Stimulated activated naive B cell treated with anti-CD40 and anti-IgM and Interleukin-4, amounts not matched to agents 10 μg/mL and 1 μg/mL and 100 μg/mL, for 72 hours (primary cell): ENCODE data around the gene GVQW3.
A peak's percentile ranks its signal among the peaks of the same experiment; 100 is the strongest.

Experiments
- ATAC-seq, 2 donors: fragments of 150-1000 bp; cut with Tn5 transposase; replicated peaks; 2 replicates each; pipeline ENCODE4 v1.10.0; 2021; ENCODE audit warnings: moderate library complexity in 1 of 2
- DNase-seq: peaks from one replicate; pipeline ENCODE4 v3.0.0; 2021
- H3K27ac Mint-ChIP-seq: one replicate; pipeline ENCODE4 v1.8.0; 2022; ENCODE audit warnings: mild to moderate bottlenecking, mixed read lengths
- H3K27me3 Mint-ChIP-seq, 2 donors: one replicate each; pipeline ENCODE4 v1.8.0; 2022; ENCODE audit warnings: mixed read lengths in 2 of 2
- H3K36me3 Mint-ChIP-seq, 2 donors: one replicate each; pipeline ENCODE4 v1.8.0; 2022; ENCODE audit warnings: mixed read lengths in 2 of 2, mild to moderate bottlenecking in 1 of 2
- H3K4me1 Mint-ChIP-seq, 2 donors: one replicate each; pipeline ENCODE4 v1.8.0; 2022; ENCODE audit warnings: mixed read lengths in 2 of 2, mild to moderate bottlenecking in 1 of 2
- H3K4me3 Mint-ChIP-seq, 2 donors: one replicate each; pipeline ENCODE4 v1.8.0; 2022; ENCODE audit warnings: mild to moderate bottlenecking in 2 of 2, mixed read lengths in 2 of 2, moderate library complexity in 1 of 2
- H3K9me3 Mint-ChIP-seq, 2 donors: one replicate each; pipeline ENCODE4 v1.8.0; 2022; ENCODE audit warnings: mixed read lengths in 2 of 2, mild to moderate bottlenecking in 1 of 2

GVQW3 gene

GRCh38 chr11:76444384-76445120, 63.4 kb downstream of the GVQW3 start, which contains the start of gene EMSY:
TSS of gene EMSY (plus strand) at chr11:76445018. CDS start at chr11:76446939, 1,921 bp downstream.
- Mint-ChIP-seq H3K36me3 (peaks cover 9 to 19% of the 10 kb centered on the region in 2 donors), H3K27me3 (no peaks in the 10 kb centered on the region), H3K27ac (peak within 1 kb of the TSS; percentile 97), H3K9me3 (no peaks in the 10 kb centered on the region), H3K4me3 (peak within 1 kb of the TSS; percentile 95 to 99), H3K4me1 (peaks cover 9 to 36% of the 10 kb centered on the region in 2 donors)
- DNase-seq: peak; percentile 93
- ATAC-seq: peak; percentile 94 to 96

GRCh38 chr11:76445121-76446084, 64.3 kb downstream of the GVQW3 start:
- peaks cover 9 to 36% of the 10 kb centered on the region in 2 donors for H3K4me1 Mint-ChIP-seq
- H3K4me3 Mint-ChIP-seq: peak overlapping the region; percentile 95 to 99
- H3K27me3 Mint-ChIP-seq: no peaks in the 10 kb centered on the region
- H3K27ac Mint-ChIP-seq: peak overlapping the region; percentile 97
- ATAC-seq (peak; percentile 14 to 24), DNase-seq (peak; percentile 35)
- peaks cover 16 to 26% of the 10 kb centered on the region in 2 donors for H3K36me3 Mint-ChIP-seq
- H3K9me3 Mint-ChIP-seq: no peaks in the 10 kb centered on the region

GRCh38 chr11:76448506-76448905, 67.4 kb downstream of the GVQW3 start:
- DNase-seq: no peak
- no peak overlapping the region for H3K4me3 Mint-ChIP-seq
- peaks cover 23 to 32% of the 10 kb centered on the region in 2 donors for H3K36me3 Mint-ChIP-seq
- H3K27ac Mint-ChIP-seq: no peak overlapping the region
- peaks cover 4 to 19% of the 10 kb centered on the region in 2 donors for H3K4me1 Mint-ChIP-seq
- H3K27me3 Mint-ChIP-seq: no peaks in the 10 kb centered on the region
- ATAC-seq: no peak
- no peaks in the 10 kb centered on the region for H3K9me3 Mint-ChIP-seq

GRCh38 chr11:76453248-76453647, 72.1 kb downstream of the GVQW3 start:
- no peak overlapping the region for H3K4me3 Mint-ChIP-seq
- H3K9me3 Mint-ChIP-seq: no peaks in the 10 kb centered on the region
- DNase-seq: no peak
- no peak for ATAC-seq
- H3K36me3 Mint-ChIP-seq: peaks cover 22 to 30% of the 10 kb centered on the region in 2 donors
- no peaks in the 10 kb centered on the region for H3K4me1 Mint-ChIP-seq
- H3K27ac Mint-ChIP-seq: no peak overlapping the region
- H3K27me3 Mint-ChIP-seq: no peaks in the 10 kb centered on the region

GRCh38 chr11:76455331-76455730, 74.2 kb downstream of the GVQW3 start:
- no peak for DNase-seq
- Mint-ChIP-seq H3K4me3 (no peak overlapping the region), H3K9me3 (no peaks in the 10 kb centered on the region), H3K27ac (no peak overlapping the region), H3K27me3 (no peaks in the 10 kb centered on the region), H3K36me3 (peaks cover 17 to 28% of the 10 kb centered on the region in 2 donors), H3K4me1 (no peaks in the 10 kb centered on the region)
- no peak for ATAC-seq

- peaks cover 18 to 29% of the 10 kb centered on the region in 2 donors for H3K36me3 Mint-ChIP-seq
- no peak for DNase-seq
- no peak overlapping the region for H3K27ac Mint-ChIP-seq
- H3K9me3 Mint-ChIP-seq: no peaks in the 10 kb centered on the region
- peaks cover 0 to 4% of the 10 kb centered on the region in 2 donors for H3K4me1 Mint-ChIP-seq
- no peak for ATAC-seq
- H3K27me3 Mint-ChIP-seq: no peaks in the 10 kb centered on the region
- H3K4me3 Mint-ChIP-seq: no peak overlapping the region
These were observed 74.8 kb downstream of the GVQW3 start for GRCh38 chr11:76455931-76456330.

GRCh38 chr11:76456571-76456970, 75.4 kb downstream of the GVQW3 start:
- DNase-seq (no peak), ATAC-seq (no peak)
- H3K4me3 Mint-ChIP-seq: no peak overlapping the region
- peaks cover 16 to 26% of the 10 kb centered on the region in 2 donors for H3K36me3 Mint-ChIP-seq
- no peak overlapping the region for H3K27ac Mint-ChIP-seq
- H3K27me3 Mint-ChIP-seq: no peaks in the 10 kb centered on the region
- peaks cover 0 to 5% of the 10 kb centered on the region in 2 donors for H3K4me1 Mint-ChIP-seq
- H3K9me3 Mint-ChIP-seq: no peaks in the 10 kb centered on the region
